ENCODE measurements around the gene PDGFRB.

DNA sequence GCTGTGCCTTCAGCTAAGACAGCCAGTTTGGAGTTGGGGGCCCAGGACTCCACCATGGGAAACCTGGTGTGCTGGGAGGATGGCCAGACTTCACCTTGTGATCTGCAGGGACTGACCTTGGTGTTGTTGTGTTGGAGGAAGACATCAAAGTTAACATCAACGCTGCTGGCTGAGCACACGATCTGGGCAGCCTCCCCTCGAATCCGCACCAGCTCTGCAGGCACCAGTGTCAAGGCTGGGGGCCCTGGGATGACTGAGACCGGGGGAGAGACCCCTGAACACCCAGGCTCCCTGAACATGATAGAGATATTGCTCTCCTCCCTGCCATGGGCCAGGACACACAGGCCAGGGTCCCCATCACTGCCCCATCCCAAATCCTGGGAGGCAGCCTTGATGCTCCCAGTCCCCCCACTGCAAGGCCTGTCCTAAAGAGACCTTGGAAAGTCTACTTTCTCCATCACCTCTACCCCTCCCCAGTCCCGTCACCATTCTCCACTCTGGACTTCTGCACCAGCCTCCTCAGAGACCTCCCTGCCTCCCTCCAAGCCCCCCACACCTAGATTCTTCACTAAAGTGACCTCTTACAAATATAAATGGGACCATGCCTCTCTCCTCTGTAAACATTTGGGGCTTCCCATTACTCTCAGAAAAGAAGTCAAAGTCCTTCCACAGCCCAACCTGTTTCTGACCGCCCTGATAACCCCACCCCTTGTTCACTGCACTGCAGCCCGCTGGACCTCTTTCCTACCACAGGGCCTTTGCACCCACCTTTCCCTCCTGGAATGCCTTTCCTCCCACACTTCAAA, 77.4 kb downstream of the PDGFRB start:
- no peak for TF ChIP-seq CTCF (IDR thresholded peaks at IDR 0.05)
- no peak for TF ChIP-seq EP300 (IDR thresholded peaks at IDR 0.05; ENCODE audit: low read depth)
- TF ChIP-seq POLR2AphosphoS5 (IDR thresholded peaks at IDR 0.05) = no peak
- TF ChIP-seq POLR2A (IDR thresholded peaks at IDR 0.05) = no peak
